GM21737 (cell line): ENCODE measurements around the gene PACRG.

Experiments used
- ATAC-seq: cut with Tn5 transposase; IDR thresholded peaks from one replicate; pipeline ENCODE4 v1.9.1; 2021; ENCODE audit warnings: mild to moderate bottlenecking, moderate library complexity; ENCODE audit not compliant: unreplicated experiment

PACRG gene

GRCh38 chr6:163323705-163324104 is 595.9 kb downstream of the PACRG start:
- no peak for ATAC-seq

GRCh38 chr6:163324326-163324687 is 596.5 kb downstream of the PACRG start:
- ATAC-seq, result no peak

- no peak for ATAC-seq
Observed at GRCh38 chr6:163324688-163325389, 597.1 kb downstream of the PACRG start.

- no peak for ATAC-seq
Observed at GRCh38 chr6:163325390-163325784, 597.6 kb downstream of the PACRG start.

- ATAC-seq, result no peak
Observed at GRCh38 chr6:163327165-163327880, 599.5 kb downstream of the PACRG start.

- no peak for ATAC-seq
Observed at GRCh38 chr6:163327921-163328320, 600.1 kb downstream of the PACRG start.

GRCh38 chr6:163328411-163328810 is 600.6 kb downstream of the PACRG start:
- no peak for ATAC-seq

- no peak for ATAC-seq
Observed at GRCh38 chr6:163329991-163330390, 602.2 kb downstream of the PACRG start.

GRCh38 chr6:163331245-163331644 is 603.5 kb downstream of the PACRG start:
- no peak for ATAC-seq

- no peak for ATAC-seq
Observed at GRCh38 chr6:163332575-163332974, 604.8 kb downstream of the PACRG start.

- no peak for ATAC-seq
Observed at GRCh38 chr6:163333038-163333437, 605.3 kb downstream of the PACRG start.

- ATAC-seq, result no peak
Observed at GRCh38 chr6:163333701-163334663, 606.2 kb downstream of the PACRG start.

- no peak for ATAC-seq
Observed at GRCh38 chr6:163335056-163335455, 607.3 kb downstream of the PACRG start.

GRCh38 chr6:163335671-163336545 is 608.1 kb downstream of the PACRG start:
- no peak for ATAC-seq

- no peak for ATAC-seq
Observed at GRCh38 chr6:163336961-163337360, 609.2 kb downstream of the PACRG start.

- ATAC-seq, result no peak
Observed at GRCh38 chr6:163337958-163338357, 610.2 kb downstream of the PACRG start.

GRCh38 chr6:163338671-163339405 is 611.1 kb downstream of the PACRG start:
- no peak for ATAC-seq

- ATAC-seq, result no peak
Observed at GRCh38 chr6:163339466-163339865, 611.7 kb downstream of the PACRG start.

- ATAC-seq, result no peak
Observed at GRCh38 chr6:163340201-163340887, 612.6 kb downstream of the PACRG start.
